Ureter (tissue), 1 donor: ENCODE results near the gene GLRX3. TPM values are rescaled to one million over a fixed set of nuclear protein-coding genes. Genes with fewer than 3 reads are reported as not detected.

Experiments
- DNase-seq: peaks from one replicate; pipeline ENCODE4 v3.0.0-alpha.2; 2020; ENCODE audit warnings: low spot score
- total RNA-seq: library from RNA; stranded (reverse); gene quantifications from one replicate; pipeline ENCODE4 v1.2.4, GENCODE V29; 2023
- donor health status: DM: yes; HTN: yes; CAD: no.

Gene GLRX3
- total RNA-seq, 1 donor from 2014 or later, result 71.9 TPM

GRCh38 chr10:130207205-130207604 lies 71.0 kb downstream of the GLRX3 start:
- no peak for DNase-seq

DNA sequence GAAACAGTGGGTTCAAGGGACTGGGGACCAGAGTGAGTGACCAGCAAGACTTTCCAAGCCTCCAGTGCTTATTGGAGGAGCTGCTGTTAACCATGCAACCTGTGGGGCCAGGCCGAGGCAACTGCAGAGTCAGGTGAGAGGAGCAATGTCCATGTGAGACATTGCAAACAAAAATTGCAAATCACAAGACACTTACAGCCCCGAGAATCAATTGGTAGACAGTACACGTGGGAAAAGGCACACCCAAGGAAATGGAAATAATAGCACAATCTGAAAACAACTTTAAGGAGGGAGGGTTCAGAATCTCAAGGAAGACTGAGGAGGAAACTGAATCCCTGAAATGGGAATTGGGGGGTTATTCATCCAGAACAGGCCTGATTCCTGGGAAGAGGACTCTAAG lies 72.6 kb downstream of the GLRX3 start:
- no peak for DNase-seq

DNA sequence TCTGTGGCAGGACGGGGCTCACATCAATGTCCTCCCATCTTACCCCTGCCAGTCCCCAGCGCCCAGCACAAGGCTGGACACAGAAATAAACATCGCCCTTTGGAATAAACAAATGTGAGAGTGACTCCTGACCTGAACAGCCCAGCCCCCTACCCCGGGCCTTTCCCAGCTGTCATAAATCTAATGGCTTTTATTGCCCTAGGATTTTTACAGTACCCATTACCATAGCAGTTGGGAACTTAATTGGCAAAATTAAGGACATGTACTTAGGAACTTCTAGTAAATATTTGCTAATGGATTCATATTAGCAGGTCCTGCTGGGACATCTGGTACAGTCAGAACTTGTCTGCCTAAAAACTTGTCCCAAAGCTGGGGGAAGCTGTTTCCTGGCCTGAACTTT lies 76.6 kb downstream of the GLRX3 start:
- DNase-seq, result no peak

DNA sequence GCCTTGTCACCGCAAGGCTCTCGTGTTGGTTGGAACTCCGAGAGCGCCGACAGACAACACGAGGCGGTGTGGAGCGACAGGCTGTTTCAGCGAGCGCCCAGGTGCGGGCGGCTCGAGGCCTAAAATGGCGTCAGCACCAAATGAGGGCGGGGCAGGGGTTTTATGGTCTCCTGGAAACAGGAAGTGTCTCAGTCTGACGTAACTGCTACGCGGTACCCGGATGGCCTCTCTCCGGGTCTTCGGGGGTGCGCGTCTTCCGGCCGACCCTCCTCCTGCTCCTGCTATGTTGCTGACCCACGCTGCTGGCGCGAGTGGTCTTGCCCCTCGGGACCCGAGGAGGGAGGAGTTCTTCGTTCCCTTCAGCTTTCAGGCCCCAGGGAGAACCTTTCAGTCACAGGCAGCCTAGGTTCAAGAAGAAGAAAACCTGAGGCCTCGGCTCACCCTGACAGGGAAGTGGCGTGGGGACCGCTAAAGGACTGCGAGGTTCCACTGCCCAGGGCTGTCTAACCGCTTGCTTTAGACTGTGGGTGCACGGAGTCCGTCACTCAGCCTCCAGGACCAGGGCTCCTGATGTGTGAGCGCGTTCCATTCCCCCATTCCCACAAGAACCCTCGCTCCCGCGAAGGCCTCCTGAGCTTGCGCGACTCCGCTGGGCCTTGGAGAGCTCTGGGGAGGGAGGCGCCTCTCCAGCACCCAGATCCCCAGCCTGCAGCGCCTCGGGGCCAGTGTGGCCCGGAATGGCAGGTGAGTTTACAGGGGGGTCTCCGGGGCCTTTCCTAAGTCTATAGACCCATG lies 77.3 kb downstream of the GLRX3 start:
- DNase-seq, result no peak

DNA sequence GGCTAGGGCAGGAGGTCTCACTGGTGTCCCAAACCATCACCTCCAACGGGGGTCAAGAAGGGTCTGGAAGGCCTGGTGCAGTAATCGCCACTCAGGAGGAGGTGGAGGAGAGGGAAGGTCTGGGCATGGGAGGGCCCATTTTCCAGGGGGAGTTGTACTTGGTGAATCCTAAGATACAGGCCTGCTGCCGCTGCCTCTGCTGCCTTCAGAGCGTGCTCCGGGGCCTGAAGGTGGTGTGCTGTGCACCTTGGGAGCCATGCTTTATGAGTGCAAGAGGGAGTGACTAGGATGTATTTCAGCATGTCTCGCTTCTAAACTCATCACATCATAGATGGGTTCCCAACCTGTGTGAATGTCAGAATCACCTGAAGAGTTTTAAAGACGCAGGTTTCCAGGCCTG lies 78.2 kb downstream of the GLRX3 start:
- DNase-seq, result no peak

GRCh38 chr10:130215151-130215930 lies 79.2 kb downstream of the GLRX3 start:
- no peak for DNase-seq

DNA sequence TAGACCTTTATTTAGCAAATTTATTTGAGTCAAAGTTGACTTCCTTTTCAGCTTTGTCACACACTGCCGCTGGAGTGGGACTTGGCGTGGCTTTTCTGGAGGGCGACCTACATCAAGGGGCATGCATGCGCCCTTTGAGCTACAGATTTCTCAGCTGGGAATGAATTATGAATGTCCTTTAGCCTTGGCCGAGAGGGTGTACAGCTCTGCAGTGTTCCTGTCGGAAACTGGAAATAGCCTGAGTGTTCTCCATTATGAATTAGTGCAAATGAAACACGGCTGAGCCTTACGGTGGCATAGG lies 79.7 kb downstream of the GLRX3 start:
- DNase-seq, result no peak

DNA sequence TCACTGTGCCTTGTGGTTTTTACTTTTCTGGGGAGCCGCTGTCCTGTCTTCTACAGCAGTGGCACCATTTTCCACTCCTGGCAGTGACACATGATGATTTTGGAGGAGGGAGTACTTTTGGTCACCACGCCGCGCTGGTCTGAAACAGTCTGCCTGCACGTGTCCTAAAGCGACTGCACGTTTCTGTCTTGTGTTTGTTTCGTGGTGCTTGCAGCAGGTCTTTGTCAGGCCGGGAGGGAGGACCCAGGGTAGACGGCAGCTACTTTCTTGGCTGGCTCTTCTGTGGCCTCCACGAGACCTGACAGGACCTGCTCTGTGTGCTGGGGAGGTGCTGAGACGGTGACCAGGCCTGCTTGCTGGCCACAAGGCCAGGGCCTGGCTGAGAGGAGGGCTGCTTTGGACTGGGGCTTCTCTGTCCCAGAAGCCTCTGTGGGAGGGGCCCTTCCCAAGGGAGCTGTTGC lies 82.0 kb downstream of the GLRX3 start:
- DNase-seq, result no peak

DNA sequence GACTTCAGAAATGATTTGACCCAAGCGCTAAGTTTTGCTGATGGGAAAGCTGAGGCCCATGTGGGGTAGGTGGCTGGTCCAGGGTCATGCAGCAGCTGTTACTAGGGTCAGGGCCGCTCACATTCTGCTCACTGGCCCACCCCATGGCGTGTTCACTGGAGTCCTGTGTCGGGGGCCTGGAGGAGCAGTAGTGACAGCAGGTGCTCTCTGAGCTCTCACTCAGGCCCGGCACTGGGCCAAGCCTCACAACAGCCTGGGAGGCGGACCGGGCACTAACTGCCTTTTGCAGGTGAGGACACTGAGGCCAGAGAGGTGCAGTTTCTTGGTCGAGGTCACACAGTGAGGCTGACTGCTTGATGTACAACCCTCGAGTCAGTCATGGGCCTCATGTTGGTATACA lies 82.7 kb downstream of the GLRX3 start:
- no peak for DNase-seq

DNA sequence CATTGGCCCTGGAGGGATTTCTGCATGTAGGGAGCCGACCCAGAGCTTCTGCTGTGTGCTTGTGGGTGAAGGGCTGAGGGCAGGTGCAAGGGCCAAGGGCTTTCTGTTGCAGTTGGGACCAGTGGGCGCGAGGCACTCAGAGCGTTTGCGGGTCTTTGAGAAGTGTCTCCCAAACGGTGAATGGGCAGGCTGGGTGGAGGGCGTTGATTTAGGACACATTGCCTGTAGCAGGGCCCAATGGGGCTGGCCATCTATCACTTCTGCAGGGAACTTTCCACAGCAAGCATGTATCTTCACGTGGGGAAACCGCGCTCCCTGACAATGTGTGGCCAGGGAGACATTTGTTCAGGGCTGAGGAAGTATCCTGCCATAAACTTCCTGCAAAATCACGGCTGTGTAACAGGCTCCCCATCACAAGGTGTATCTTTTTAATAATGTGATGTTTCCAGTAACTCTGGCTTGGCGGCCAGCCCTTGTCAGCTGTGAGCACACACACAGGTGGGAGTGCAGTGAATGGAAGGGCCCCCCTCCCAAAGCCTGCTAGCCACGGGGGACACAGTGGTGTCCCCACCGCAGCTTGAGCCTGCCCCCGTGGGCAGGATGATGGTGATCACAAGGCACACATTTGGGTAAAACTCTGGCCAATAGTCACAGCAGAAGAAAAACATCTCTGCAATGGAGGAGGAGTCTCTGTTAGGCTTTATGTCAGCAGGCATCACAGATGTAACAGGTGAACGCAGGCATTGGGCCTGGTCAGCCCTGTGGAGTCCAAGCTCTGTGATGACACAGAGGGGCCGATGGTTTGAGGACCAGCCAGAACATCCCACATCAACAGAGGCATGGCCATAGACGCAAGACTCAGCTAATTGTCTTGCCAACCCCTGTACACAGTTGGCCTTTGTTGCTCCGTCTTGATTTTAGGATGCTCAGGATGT lies 84.3 kb downstream of the GLRX3 start:
- no peak for DNase-seq

- DNase-seq, result no peak
These were observed 85.5 kb downstream of the GLRX3 start for GRCh38 chr10:130221456-130222375.

GRCh38 chr10:130222381-130222780 lies 86.2 kb downstream of the GLRX3 start:
- no peak for DNase-seq

- DNase-seq, result no peak
These were observed 88.0 kb downstream of the GLRX3 start for GRCh38 chr10:130224228-130224627.

- DNase-seq, result no peak
These were observed 89.8 kb downstream of the GLRX3 start for GRCh38 chr10:130226012-130226411.

DNA sequence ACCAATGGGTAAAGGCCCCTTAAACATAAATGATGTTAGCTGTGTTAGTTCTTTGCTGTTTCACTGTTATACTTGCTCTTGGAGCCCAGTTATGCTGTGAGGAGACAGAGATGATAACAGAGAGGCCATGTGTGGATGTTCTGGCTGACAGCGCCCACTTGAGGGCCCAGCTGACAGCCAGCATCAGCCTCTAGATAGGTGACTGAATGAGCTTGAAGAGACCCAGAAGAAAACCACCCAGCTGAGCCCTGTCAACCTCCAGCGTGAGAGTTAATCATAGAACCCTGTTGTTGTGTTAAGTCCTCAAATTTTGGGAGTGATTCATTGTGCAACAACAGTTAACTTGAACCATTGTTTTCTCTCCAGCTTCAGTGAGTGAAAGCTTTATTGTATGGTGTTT lies 91.7 kb downstream of the GLRX3 start:
- DNase-seq, result no peak

Other genes starting within 250 kb of the GLRX3 start
- 5.5 TPM for gene EBF3, start 172.1 kb upstream of the GLRX3 start, total RNA-seq
- 11.6 TPM for gene C10orf143, start 25.6 kb upstream of the GLRX3 start, total RNA-seq